Activated CD8-positive, alpha-beta T cell treated with anti-CD3 and anti-CD28 coated beads, Interleukin-2, amount 10 ng/mL, durations not matched to agents 7 days and 5 days (primary cell): ENCODE data around the gene RASSF3. TPM values are rescaled to one million over a fixed set of nuclear protein-coding genes. Genes with fewer than 3 reads are reported as not detected.
A peak's percentile ranks its signal among the peaks of the same experiment; 100 is the strongest.
"Not testable (repeated sequence)": the region's sequence is repeated elsewhere in the genome, so short reads cannot be mapped to it uniquely, and the experiment has no call there.

ENCODE experiments used
- ATAC-seq: fragments of 150-1000 bp; cut with Tn5 transposase; one replicate; pipeline ENCODE4 v1.10.0; 2021; ENCODE audit warnings: moderate library complexity
- CTCF ChIA-PET: fragments of 350-600 bp; sonication (Branson Sonifier 250); formaldehyde crosslinking; loops from one replicate; lab custom pipeline; 2021; ENCODE audit warnings: antibody characterized with exemption; lab: Charles Lee
- POLR2A ChIA-PET: fragments of 350-600 bp; sonication (Branson Sonifier 250); formaldehyde crosslinking; loops from one replicate; lab custom pipeline; 2021; ENCODE audit warnings: antibody characterized with exemption; lab: Charles Lee
- DNase-seq: peaks from one replicate; pipeline ENCODE4 v3.0.0-alpha.2; 2020
- H3K27ac Mint-ChIP-seq: one replicate; pipeline ENCODE4 v1.8.0; 2021; ENCODE audit warnings: mild to moderate bottlenecking, mixed read lengths
- H3K27me3 Mint-ChIP-seq: one replicate; pipeline ENCODE4 v1.8.0; 2021; ENCODE audit warnings: low read depth, mixed read lengths
- H3K36me3 Mint-ChIP-seq: one replicate; pipeline ENCODE4 v1.8.0; 2021; ENCODE audit warnings: low read depth, mixed read lengths
- H3K4me1 Mint-ChIP-seq: one replicate; pipeline ENCODE4 v1.8.0; 2021; ENCODE audit warnings: low read depth, mixed read lengths
- H3K4me3 Mint-ChIP-seq: one replicate; pipeline ENCODE4 v1.8.0; 2021; ENCODE audit warnings: mild to moderate bottlenecking, mixed read lengths
- H3K9me3 Mint-ChIP-seq: one replicate; pipeline ENCODE4 v1.8.0; 2022; ENCODE audit warnings: mixed read lengths; ENCODE audit not compliant: insufficient read depth
- total RNA-seq, 2 experiments: library from RNA; stranded (reverse); gene quantifications; one replicate each; pipeline ENCODE4 v1.2.3, GENCODE V29; 2021

Gene RASSF3
- total RNA-seq, 2 experiments from 2014 or later: 61.7 to 63.7 TPM

DNA sequence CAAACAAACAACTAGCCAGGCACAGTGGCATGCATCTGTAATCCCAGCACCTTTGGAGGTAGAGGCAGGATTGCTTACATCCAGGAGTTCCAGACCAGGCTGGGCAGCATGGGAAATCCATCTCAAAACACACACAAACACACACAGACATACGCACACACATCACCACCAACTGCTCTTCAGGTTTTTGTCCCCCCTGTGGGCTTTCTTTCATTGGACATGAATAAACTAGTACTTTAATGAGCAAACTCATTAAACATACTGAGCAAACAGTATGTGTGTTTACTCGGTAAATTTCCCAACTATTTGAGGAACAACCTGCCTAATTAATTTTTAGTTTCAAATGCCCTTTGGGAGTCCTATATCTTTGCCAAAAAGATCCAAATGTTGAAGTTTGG is 10.1 kb upstream of the RASSF3 start:
- DNase-seq (no peak), ATAC-seq (no peak)
- Mint-ChIP-seq H3K36me3 (no peaks in the 10 kb centered on the region), H3K27ac (no peak overlapping the region), H3K4me3 (no peak overlapping the region), H3K9me3 (no peaks in the 10 kb centered on the region), H3K4me1 (peaks cover 26% of the 10 kb centered on the region), H3K27me3 (peaks cover 3% of the 10 kb centered on the region)
- CTCF ChIA-PET: no interaction called here
- POLR2A ChIA-PET: no interaction called here

DNA sequence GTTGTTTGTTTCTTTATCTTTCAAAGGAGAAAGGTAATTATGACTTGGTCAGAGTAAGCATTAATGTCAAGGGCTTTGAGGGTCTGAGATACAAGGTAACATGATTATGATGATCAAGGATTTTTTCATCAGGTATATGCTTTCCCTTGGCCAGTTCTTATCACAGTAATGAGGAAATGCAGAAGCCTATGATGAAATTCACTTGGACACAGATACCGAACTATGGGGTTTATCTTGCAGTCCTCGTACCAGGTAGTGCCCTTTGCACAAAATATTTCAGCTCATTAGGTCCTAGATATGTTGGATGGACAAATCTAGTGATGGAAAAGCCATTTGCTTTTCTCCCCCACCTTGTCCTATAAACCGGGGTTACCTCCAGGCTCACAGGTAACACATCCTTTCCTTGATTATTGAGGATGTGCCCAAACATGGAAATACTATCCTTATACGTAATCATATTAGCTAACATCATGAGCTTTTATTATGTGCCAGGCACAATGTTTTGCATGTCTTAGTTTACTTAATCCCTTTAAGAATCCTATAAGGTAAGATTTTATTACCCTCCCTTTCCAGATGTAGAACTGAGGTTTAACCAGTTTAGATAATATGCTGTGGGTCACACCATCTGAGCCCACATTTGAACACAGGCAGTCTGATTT is 7.0 kb upstream of the RASSF3 start:
- Mint-ChIP-seq H3K4me1 (peaks cover 18% of the 10 kb centered on the region), H3K27me3 (peaks cover 2% of the 10 kb centered on the region), H3K36me3 (no peaks in the 10 kb centered on the region), H3K4me3 (no peak overlapping the region), H3K9me3 (no peaks in the 10 kb centered on the region), H3K27ac (no peak overlapping the region)
- CTCF ChIA-PET: interaction anchor here (1.1 to 2.1 kb wide), 2 partner anchors 19 to 54 kb away, joined by 3 to 5 read pairs; no protein-coding TSS in a partner anchor
- POLR2A ChIA-PET: no interaction called here
- DNase-seq: no peak
- no peak for ATAC-seq

DNA sequence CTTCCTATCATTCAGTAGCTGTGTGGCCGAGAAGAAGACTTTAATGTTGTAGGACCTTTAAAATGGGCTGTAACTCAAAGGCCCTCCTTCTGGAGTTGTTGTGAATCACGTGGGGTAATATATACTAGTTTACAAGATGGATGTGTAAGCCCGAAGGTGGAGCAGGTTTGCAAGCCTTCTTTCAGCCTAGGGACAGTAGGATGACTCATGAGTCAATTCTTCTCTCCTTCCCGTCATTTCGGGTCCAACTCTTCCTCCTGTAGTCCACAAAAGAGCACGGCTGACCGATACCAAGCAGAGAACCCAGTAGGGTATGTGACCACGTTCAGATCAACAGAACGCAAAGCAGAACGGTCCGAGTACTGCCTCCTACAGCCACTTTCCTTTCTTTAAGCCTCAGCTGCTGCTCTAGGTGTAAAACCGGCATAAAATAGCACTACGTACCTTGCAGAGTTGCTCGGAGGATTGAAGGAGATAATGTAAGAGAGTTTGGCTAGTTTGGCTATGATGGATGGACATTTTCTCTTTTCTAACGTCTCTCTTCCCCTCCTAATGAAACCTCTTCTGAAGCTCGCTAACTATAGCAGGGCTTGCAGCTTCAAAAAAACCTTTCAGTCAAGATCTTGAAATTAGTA is 1.3 kb upstream of the RASSF3 start:
- peak overlapping the region; percentile 81 for H3K4me3 Mint-ChIP-seq
- H3K9me3 Mint-ChIP-seq: no peaks in the 10 kb centered on the region
- peak; percentile 35 for ATAC-seq
- H3K4me1 Mint-ChIP-seq: peaks cover 28% of the 10 kb centered on the region
- DNase-seq: peak; percentile 63
- H3K27ac Mint-ChIP-seq: peak overlapping the region; percentile 96
- ChIA-PET POLR2A (interaction anchor here (0.6 to 3.3 kb wide), 9 partner anchors 25 to 560 kb away, joined by 3 to 24 read pairs (median 4); partner anchors contain the start of genes GNS and LEMD3), CTCF (interaction anchor here (0.6 to 8.3 kb wide), 24 partner anchors 10 to 1694 kb away, joined by 3 to 100 read pairs (median 4); no protein-coding TSS in a partner anchor)
- peaks cover 25% of the 10 kb centered on the region for H3K36me3 Mint-ChIP-seq
- no peaks in the 10 kb centered on the region for H3K27me3 Mint-ChIP-seq

DNA sequence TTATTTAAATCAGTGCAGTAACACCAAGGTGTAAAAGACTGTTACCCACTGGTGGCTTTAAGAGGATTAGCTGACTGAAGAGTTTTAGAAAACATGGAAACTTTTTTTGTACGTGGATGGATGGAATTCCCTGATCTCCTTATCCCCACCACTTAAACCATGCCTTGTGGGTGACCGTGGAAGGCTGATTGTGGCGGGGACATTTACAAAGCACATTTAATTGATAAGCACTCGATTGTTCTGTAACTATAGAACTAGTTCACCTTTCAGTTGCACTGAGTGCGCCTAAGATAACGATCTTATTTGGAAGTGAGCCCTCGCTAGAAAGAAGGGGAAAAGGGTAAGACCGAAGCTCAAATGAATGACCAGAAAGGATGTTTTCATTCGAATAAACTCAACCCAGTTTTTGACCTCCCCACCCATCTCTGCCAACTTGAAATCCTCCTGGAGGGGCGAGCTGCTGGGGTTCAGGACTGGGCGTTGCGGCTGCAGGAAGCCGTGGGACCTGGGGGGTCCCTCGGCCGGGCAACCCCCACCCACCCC is 688 bp upstream of the RASSF3 start:
- Mint-ChIP-seq H3K27me3 (no peaks in the 10 kb centered on the region), H3K4me1 (peaks cover 31% of the 10 kb centered on the region), H3K9me3 (no peaks in the 10 kb centered on the region), H3K27ac (peak overlapping the region; percentile 96), H3K36me3 (peaks cover 28% of the 10 kb centered on the region), H3K4me3 (peak overlapping the region; percentile 81)
- CTCF ChIA-PET: interaction anchor here (0.6 to 8.3 kb wide), 20 partner anchors 10 to 1694 kb away, joined by 3 to 100 read pairs (median 4); no protein-coding TSS in a partner anchor
- ATAC-seq (peak; percentile 1), DNase-seq (no peak)
- POLR2A ChIA-PET: interaction anchor here (0.5 to 3.3 kb wide), 10 partner anchors 13 to 560 kb away, joined by 3 to 24 read pairs (median 4); partner anchors contain the start of genes GNS and LEMD3

DNA sequence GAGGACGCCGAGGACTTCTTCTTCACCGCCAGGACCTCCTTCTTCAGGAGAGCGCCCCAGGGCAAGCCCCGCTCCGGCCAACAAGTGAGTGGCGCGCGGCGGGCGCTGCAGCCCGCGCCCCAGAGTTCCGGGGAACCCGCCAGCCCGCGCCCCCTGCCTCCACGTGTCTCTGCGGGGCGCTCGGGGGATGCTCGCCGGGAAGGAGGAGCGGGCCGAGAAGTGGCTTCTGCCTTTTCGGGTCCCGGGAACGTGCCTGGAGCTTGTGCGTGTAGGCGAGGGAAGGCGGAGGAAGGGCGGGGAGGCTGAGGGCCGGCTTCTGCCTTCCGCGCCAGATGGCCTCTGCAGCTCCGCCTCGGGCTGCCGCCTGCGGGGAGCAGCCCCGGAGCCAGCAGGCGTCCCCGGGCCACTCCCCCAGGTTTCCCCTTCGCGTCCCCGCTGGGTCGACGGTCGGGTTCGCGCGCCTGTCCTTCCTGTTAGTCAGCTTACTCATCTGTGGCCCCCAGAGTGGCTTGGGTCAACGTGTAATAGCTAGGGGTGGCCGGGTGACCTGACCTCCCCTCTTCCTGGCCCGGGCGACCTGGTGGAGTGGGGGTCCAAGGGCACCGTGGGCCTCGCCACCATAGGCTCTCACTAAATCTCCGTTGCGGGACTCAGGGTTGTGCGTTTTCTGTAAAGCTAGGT is 505 bp downstream of the RASSF3 start:
- Mint-ChIP-seq H3K27ac (peak overlapping the region; percentile 92), H3K9me3 (no peaks in the 10 kb centered on the region), H3K4me3 (peak overlapping the region; percentile 99), H3K4me1 (peaks cover 42% of the 10 kb centered on the region), H3K36me3 (peaks cover 37% of the 10 kb centered on the region), H3K27me3 (no peaks in the 10 kb centered on the region)
- ATAC-seq: peak; percentile 59
- ChIA-PET POLR2A (interaction anchor here (0.6 to 3.3 kb wide), 9 partner anchors 30 to 87 kb away, joined by 3 to 24 read pairs (median 4); no protein-coding TSS in a partner anchor), CTCF (interaction anchor here (0.7 to 8.3 kb wide), 13 partner anchors 16 to 185 kb away, joined by 3 to 100 read pairs (median 4); no protein-coding TSS in a partner anchor)
- DNase-seq: peak; percentile 82

DNA sequence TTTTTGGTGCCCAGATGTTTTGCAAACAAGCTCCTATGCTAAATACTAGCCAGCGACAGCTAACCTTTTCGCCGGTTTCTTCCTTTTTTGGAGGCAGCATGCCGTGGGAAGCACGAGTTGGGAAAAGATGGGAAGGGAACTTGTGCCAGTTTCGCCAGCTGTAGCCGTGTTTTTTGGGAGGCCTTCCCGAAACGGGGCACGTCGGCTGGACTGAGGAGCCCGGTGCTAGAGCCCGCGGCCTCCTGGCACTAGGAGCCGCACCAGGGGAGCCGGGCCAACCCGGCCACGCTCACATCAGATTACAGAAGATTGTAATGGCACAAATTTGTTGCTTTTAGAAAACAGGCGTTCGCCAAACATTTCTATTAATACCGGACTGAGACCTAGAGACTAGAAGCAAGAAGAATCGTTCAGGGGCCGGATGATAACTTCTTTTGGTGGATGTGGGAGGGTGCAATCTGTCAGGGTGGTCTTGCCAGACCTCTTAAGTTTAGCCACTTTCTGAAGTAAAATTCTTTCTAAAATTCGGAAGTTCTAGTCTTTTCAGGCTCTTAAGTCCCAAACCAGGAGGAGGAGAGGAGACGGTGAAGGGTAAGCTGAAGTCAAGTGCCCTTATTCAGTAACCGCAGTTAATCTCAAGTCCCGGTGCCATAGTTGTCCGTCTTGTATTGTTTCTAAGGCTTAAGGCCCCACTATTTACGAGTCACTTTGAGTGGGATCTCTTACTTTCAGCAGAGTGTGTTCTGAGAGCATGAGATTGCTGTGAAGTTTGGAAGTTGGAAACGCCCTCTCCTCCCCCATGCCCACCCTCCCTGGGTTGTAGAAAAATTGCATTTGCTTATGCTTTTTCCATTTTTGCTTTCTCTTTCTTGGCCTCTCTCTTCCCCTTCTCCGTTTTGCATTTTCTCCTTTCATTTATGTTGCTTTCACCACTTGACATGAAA is 1.3 kb downstream of the RASSF3 start:
- H3K4me1 Mint-ChIP-seq: peaks cover 50% of the 10 kb centered on the region
- POLR2A ChIA-PET: interaction anchor here (0.6 to 3.3 kb wide), 7 partner anchors 31 to 86 kb away, joined by 3 to 24 read pairs (median 4); no protein-coding TSS in a partner anchor
- CTCF ChIA-PET: interaction anchor here (0.7 to 8.3 kb wide), 14 partner anchors 16 to 185 kb away, joined by 3 to 100 read pairs (median 4); no protein-coding TSS in a partner anchor
- peak overlapping the region; percentile 99 for H3K4me3 Mint-ChIP-seq
- no peak for ATAC-seq
- H3K36me3 Mint-ChIP-seq: peaks cover 45% of the 10 kb centered on the region
- peak overlapping the region; percentile 92 for H3K27ac Mint-ChIP-seq
- peak; percentile 48 for DNase-seq
- no peaks in the 10 kb centered on the region for H3K9me3 Mint-ChIP-seq
- no peaks in the 10 kb centered on the region for H3K27me3 Mint-ChIP-seq

DNA sequence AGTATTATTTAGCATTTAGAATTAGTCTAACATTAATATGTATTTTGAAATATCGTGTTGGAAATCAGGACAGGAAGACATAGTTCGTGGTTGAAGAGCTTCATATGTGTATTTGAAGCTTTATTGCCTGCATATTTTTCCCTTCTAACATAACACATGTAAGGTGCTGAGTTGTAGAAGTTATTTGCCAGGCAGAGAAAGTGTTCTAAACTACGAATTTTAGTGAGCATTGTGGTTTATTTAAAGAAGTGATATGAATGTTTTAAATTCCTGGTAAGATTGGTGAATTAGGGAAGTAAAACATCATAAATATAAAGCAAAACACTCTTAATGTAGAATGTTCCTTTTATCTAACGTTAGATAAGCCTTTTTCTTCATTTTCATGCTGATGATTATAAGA is 2.5 kb downstream of the RASSF3 start:
- H3K36me3 Mint-ChIP-seq: peaks cover 49% of the 10 kb centered on the region
- H3K4me3 Mint-ChIP-seq: peak overlapping the region; percentile 99
- ChIA-PET POLR2A (no interaction called here), CTCF (interaction anchor here (1.0 to 8.3 kb wide), 5 partner anchors 57 to 83 kb away, joined by 3 to 100 read pairs (median 5); no protein-coding TSS in a partner anchor)
- ATAC-seq (no peak), DNase-seq (no peak)
- H3K27me3 Mint-ChIP-seq: no peaks in the 10 kb centered on the region
- H3K9me3 Mint-ChIP-seq: no peaks in the 10 kb centered on the region
- H3K4me1 Mint-ChIP-seq: peaks cover 51% of the 10 kb centered on the region
- peak overlapping the region; percentile 92 for H3K27ac Mint-ChIP-seq

DNA sequence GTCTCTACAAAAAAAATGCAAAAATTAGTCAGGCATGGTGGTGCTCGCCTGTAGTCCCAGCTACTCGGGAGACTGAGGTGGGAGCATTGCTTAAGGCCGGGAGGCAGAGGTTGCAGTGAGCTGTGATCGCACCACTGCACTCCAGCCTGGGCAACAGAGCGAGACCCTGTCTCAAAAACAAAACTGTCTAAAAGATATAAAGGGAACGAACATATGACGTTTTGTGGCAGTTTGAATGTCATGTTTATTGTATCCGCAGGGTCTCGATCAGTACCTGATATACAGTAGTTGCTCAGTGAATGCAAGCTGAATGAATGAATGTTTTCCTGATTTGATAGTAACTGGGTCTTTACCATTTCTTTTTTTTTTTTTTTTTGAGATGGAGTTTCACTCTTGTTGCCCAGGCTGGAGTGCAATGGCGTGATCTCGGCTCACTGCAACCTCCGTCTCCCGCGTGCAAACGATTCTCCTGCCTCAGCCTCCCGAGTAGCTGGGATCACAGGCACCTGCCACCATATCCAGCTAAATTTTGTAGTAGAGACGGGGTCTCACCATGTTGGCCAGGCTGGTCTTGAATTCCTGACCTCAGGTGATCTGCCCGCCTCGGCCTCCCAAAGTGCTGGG is 3.6 kb downstream of the RASSF3 start:
- not testable (repeated sequence) for ATAC-seq, H3K9me3 Mint-ChIP-seq, H3K27me3 Mint-ChIP-seq, DNase-seq, H3K27ac Mint-ChIP-seq
- ChIA-PET POLR2A (interaction anchor here (0.7 kb wide), 1 partner anchor 9 kb away, joined by 4 read pairs; no protein-coding TSS in a partner anchor), CTCF (interaction anchor here (1.0 to 8.3 kb wide), 3 partner anchors 65 to 82 kb away, joined by 3 to 100 read pairs (median 5); no protein-coding TSS in a partner anchor)
- Mint-ChIP-seq H3K4me1 (peaks cover 44% of the 10 kb centered on the region), H3K4me3 (peak overlapping the region; percentile 99), H3K36me3 (peaks cover 49% of the 10 kb centered on the region)

DNA sequence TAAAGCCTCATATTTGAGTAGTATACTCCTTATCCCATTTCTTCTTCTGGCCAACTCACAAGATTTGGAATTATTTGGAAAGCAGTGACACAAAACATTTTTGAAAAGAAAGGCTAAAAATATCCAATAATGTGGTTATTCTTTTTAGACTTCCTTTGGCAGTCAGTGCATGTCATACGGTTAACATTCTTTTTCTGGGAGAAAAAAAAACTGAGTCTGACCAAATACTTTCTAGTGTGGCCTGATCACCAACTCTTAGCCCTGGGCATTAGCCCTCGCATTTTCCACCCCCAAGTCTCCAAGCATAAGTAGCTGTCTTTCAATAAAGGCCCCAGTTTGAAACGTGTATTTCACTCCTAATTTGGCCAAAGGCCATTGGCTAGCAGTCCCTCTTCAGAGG is 5.9 kb downstream of the RASSF3 start:
- H3K9me3 Mint-ChIP-seq: no peaks in the 10 kb centered on the region
- no peak overlapping the region for H3K27ac Mint-ChIP-seq
- CTCF ChIA-PET: interaction anchor here (1.1 to 1.5 kb wide), 2 partner anchors 9 to 53 kb away, joined by 3 read pairs; no protein-coding TSS in a partner anchor
- no peak for ATAC-seq
- no peak for DNase-seq
- POLR2A ChIA-PET: no interaction called here
- no peaks in the 10 kb centered on the region for H3K27me3 Mint-ChIP-seq
- H3K4me1 Mint-ChIP-seq: peaks cover 53% of the 10 kb centered on the region
- H3K4me3 Mint-ChIP-seq: no peak overlapping the region
- H3K36me3 Mint-ChIP-seq: peaks cover 54% of the 10 kb centered on the region
